HCT116 (cell line): Measurements from ENCODE around the gene HK2. TPM values are rescaled to one million over a fixed set of nuclear protein-coding genes. Genes with fewer than 3 reads are reported as not detected.

ENCODE experiments used
- ATAC-seq: fragments of 200-7000 bp; cut with Tn5 transposase; 2 replicates; pipeline ENCODE4 v1.9.1; 2020; ENCODE audit warnings: mild to moderate bottlenecking, moderate library complexity
- BruUV-seq: library from RNA; stranded (reverse); fragments of 400-500 nt; replicated peaks from 2 replicates; lab custom pipeline; 2021; lab: Mats Ljungman, UMichigan
- CTCF ChIA-PET: fragments of 300-600 bp; sonication (Branson Sonifier 250); formaldehyde crosslinking; loops from one replicate; lab custom pipeline; 2021; ENCODE audit warnings: antibody characterized with exemption; lab: Charles Lee
- POLR2A ChIA-PET: fragments of 300-600, 350-600 bp; sonication (Branson Sonifier 250); formaldehyde crosslinking; loops from one replicate; lab custom pipeline; 2021; ENCODE audit warnings: antibody characterized with exemption; lab: Charles Lee
- RAD21 ChIA-PET, 2 experiments: fragments of 300-600 bp; sonication (Branson Sonifier 250); formaldehyde crosslinking; loops; one replicate each; lab custom pipeline; 2023; ENCODE audit warnings: low total read pairs in 2 of 2; ENCODE audit not compliant: uncharacterized antibody in 2 of 2, unreplicated experiment in 2 of 2, low non-redundant PET in 1 of 2; lab: Charles Lee
- DNase-seq: peaks from one replicate; pipeline ENCODE4 v3.0.0-alpha.2; 2010; ENCODE audit warnings: low read depth, low spot score
- H2AFZ ChIP-seq: fragments of 200-600 bp; shearing (Covaris generic), sonication (generic); 2 replicates; pipeline ENCODE4 v1.6.1; 2017; ENCODE audit warnings: low read depth, mixed run types, mixed read lengths, antibody characterized with exemption, low read length; ENCODE audit not compliant: poor library complexity, severe bottlenecking
- H3K27ac ChIP-seq: 2 replicates; pipeline ENCODE4 v1.5.1; 2012; ENCODE audit warnings: low read depth, low read length
- H3K27me3 ChIP-seq: fragments of 200-600 bp; sonication (generic); 2 replicates; pipeline ENCODE4 v1.6.1; 2016; ENCODE audit warnings: mixed run types, low read length, mixed read lengths; ENCODE audit not compliant: insufficient read depth
- H3K36me3 ChIP-seq, 2 experiments: fragments of 200-500 bp in 1 of 2; fragments of 200-600 bp in 1 of 2; sonication (Bioruptor generic) in 1 of 2; sonication (generic) in 1 of 2; 2 replicates each; pipeline versions ENCODE4 v1.5.1 to v1.6.1; 2014 to 2016; ENCODE audit warnings: low read length in 2 of 2, inconsistent platforms in 1 of 2, mixed read lengths in 1 of 2, mixed run types in 1 of 2; ENCODE audit not compliant: insufficient read depth in 2 of 2, control insufficient read depth in 1 of 2
- H3K4me1 ChIP-seq, 2 experiments: fragments of 200-600 bp in 1 of 2; sonication (generic) in 1 of 2; 2 replicates each; pipeline versions ENCODE4 v1.5.1 to v1.6.1; 2012 to 2017; ENCODE audit warnings: low read length in 2 of 2, inconsistent platforms in 1 of 2, mild to moderate bottlenecking in 1 of 2, mixed read lengths in 1 of 2, mixed run types in 1 of 2, moderate library complexity in 1 of 2; ENCODE audit not compliant: insufficient read depth in 2 of 2, control insufficient read depth in 1 of 2
- H3K4me2 ChIP-seq: fragments of 200-600 bp; sonication (generic); 2 replicates; pipeline ENCODE4 v1.6.1; 2017; ENCODE audit warnings: mixed run types, low read length, mixed read lengths
- H3K4me3 ChIP-seq, 2 experiments: fragments of 200-600 bp in 1 of 2; sonication (generic) in 1 of 2; replicated peaks in 1 of 2; 2 replicates each; pipeline ENCODE4 v1.5.1; 2011 to 2016; ENCODE audit warnings: low read length in 2 of 2, control low read depth in 1 of 2, low read depth in 1 of 2, mild to moderate bottlenecking in 1 of 2, mixed read lengths in 1 of 2, mixed run types in 1 of 2
- H3K79me2 ChIP-seq: fragments of 200-600 bp; sonication (generic); 2 replicates; pipeline ENCODE4 v1.6.1; 2017; ENCODE audit warnings: mild to moderate bottlenecking, mixed run types, low read length, moderate library complexity, mixed read lengths; ENCODE audit not compliant: insufficient read depth
- H3K9ac ChIP-seq: fragments of 200-600 bp; sonication (generic); 2 replicates; pipeline ENCODE4 v1.6.1; 2016; ENCODE audit warnings: low read length, mixed read lengths
- H3K9me2 ChIP-seq: fragments of 200-600 bp; sonication (generic), shearing (Covaris generic); 2 replicates; pipeline ENCODE4 v1.6.1; 2017; ENCODE audit warnings: mixed run types, mild to moderate bottlenecking, moderate library complexity; ENCODE audit not compliant: insufficient read depth
- H3K9me3 ChIP-seq, 2 experiments: fragments of 200-500 bp in 1 of 2; fragments of 200-600 bp in 1 of 2; sonication (Bioruptor generic) in 1 of 2; sonication (generic) in 1 of 2; 2 replicates each; pipeline ENCODE4 v1.6.1; 2014 to 2017; ENCODE audit warnings: low read length in 2 of 2, mixed read lengths in 2 of 2, inconsistent platforms in 1 of 2, low read depth in 1 of 2, mild to moderate bottlenecking in 1 of 2, mixed run types in 1 of 2, moderate library complexity in 1 of 2; ENCODE audit not compliant: control insufficient read depth in 1 of 2, insufficient read depth in 1 of 2
- H4K20me1 ChIP-seq: fragments of 200-600 bp; sonication (generic), shearing (Covaris generic); 2 replicates; pipeline ENCODE4 v1.6.1; 2017; ENCODE audit warnings: mixed run types, mild to moderate bottlenecking, moderate library complexity; ENCODE audit not compliant: insufficient read depth
- ATF3 ChIP-seq: IDR thresholded peaks from 2 replicates; pipeline ENCODE4 v1.6.1; 2012
- CBX3 ChIP-seq: IDR thresholded peaks from 2 replicates; pipeline ENCODE4 v1.6.1; 2012; ENCODE audit warnings: low read depth
- EGR1 ChIP-seq: IDR thresholded peaks from 2 replicates; pipeline ENCODE4 v1.6.1; 2012; ENCODE audit warnings: low read depth
- EZH2 ChIP-seq: fragments of 200-600 bp; sonication (generic); IDR thresholded peaks from 2 replicates; pipeline ENCODE4 v1.6.1; 2017; ENCODE audit warnings: antibody characterized with exemption, mixed run types
- FOSL1 ChIP-seq: IDR thresholded peaks from 2 replicates; pipeline ENCODE4 v1.6.1; 2012; ENCODE audit warnings: low read depth
- POLR2A ChIP-seq: IDR thresholded peaks from 2 replicates; pipeline ENCODE4 v1.7.0; 2011; ENCODE audit warnings: borderline replicate concordance; ENCODE audit not compliant: insufficient read depth, insufficient read length; ENCODE audit errors: extremely low read depth
- POLR2AphosphoS5 ChIP-seq: IDR thresholded peaks from 2 replicates; pipeline ENCODE4 v1.6.1; 2011; ENCODE audit warnings: mild to moderate bottlenecking, low read depth, low read length, moderate library complexity
- RAD21 ChIP-seq: IDR thresholded peaks from 2 replicates; pipeline ENCODE4 v1.6.1; 2012; ENCODE audit warnings: low read depth, mild to moderate bottlenecking
- YY1 ChIP-seq: IDR thresholded peaks from 2 replicates; pipeline ENCODE4 v1.6.1; 2011; ENCODE audit warnings: low read length, low read depth, moderate library complexity, mild to moderate bottlenecking; ENCODE audit not compliant: insufficient replicate concordance; ENCODE audit errors: extremely low read depth
- ZFX ChIP-seq: fragments of 450-650 bp; IDR thresholded peaks from 2 replicates; pipeline ENCODE4 v1.6.1; 2017
- intact Hi-C: fragments of 100-400 bp; cut with micrococcal nuclease; formaldehyde crosslinking; loops from 2 replicates; pipeline ENCODE4 v1.10.0; 2022
- total RNA-seq: library from RNA; stranded (reverse); gene quantifications from one replicate; pipeline ENCODE4 v1.2.1, GENCODE V29; 2021; ENCODE audit not compliant: unreplicated experiment
- TF ChIP-seq, protein P1 (sequence below): IDR thresholded peaks from 2 replicates; pipeline ENCODE4 v1.6.1; 2012; ENCODE audit warnings: low read depth

Gene HK2
- total RNA-seq, 1 experiment from 2014 or later = 42.5 TPM

- Histone ChIP-seq H3K4me3 (no peak overlapping the region), H3K4me2 (no peak overlapping the region), H3K27me3 (0 out of 2 replicates have a peak, but pooled peaks cover 14% of the 10 kb centered on the region), H3K79me2 (no peaks in the 10 kb centered on the region), H3K4me1 (no peaks in the 10 kb centered on the region), H3K9me2 (no peaks in the 10 kb centered on the region), H3K9me3 (no peaks in the 10 kb centered on the region), H3K27ac (no peak overlapping the region), H2AFZ (no peak overlapping the region), H3K9ac (no peak overlapping the region), H4K20me1 (no peaks in the 10 kb centered on the region), H3K36me3 (no peaks in the 10 kb centered on the region)
- TF ChIP-seq CBX3 (no peak), YY1 (no peak), ATF3 (no peak), POLR2AphosphoS5 (no peak), FOSL1 (no peak), RAD21 (no peak), EZH2 (no peak), POLR2A (no peak), EGR1 (no peak), ZFX (no peak)
- TF ChIP-seq, protein P1, sequence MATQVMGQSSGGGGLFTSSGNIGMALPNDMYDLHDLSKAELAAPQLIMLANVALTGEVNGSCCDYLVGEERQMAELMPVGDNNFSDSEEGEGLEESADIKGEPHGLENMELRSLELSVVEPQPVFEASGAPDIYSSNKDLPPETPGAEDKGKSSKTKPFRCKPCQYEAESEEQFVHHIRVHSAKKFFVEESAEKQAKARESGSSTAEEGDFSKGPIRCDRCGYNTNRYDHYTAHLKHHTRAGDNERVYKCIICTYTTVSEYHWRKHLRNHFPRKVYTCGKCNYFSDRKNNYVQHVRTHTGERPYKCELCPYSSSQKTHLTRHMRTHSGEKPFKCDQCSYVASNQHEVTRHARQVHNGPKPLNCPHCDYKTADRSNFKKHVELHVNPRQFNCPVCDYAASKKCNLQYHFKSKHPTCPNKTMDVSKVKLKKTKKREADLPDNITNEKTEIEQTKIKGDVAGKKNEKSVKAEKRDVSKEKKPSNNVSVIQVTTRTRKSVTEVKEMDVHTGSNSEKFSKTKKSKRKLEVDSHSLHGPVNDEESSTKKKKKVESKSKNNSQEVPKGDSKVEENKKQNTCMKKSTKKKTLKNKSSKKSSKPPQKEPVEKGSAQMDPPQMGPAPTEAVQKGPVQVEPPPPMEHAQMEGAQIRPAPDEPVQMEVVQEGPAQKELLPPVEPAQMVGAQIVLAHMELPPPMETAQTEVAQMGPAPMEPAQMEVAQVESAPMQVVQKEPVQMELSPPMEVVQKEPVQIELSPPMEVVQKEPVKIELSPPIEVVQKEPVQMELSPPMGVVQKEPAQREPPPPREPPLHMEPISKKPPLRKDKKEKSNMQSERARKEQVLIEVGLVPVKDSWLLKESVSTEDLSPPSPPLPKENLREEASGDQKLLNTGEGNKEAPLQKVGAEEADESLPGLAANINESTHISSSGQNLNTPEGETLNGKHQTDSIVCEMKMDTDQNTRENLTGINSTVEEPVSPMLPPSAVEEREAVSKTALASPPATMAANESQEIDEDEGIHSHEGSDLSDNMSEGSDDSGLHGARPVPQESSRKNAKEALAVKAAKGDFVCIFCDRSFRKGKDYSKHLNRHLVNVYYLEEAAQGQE = no peak
- ATAC-seq (no peak), DNase-seq (no peak)
- no TSS peak for BruUV-seq
- POLR2A ChIA-PET = no interaction called here
- intact Hi-C loops = loop anchor here (10.0 kb wide), 1 partner anchor 117 kb away; no protein-coding TSS in a partner anchor
- RAD21 ChIA-PET = no interaction called here
- CTCF ChIA-PET = no interaction called here
Observed at GRCh38 chr2:74938264-74938663, 104.3 kb downstream of the HK2 start.
